HepG2 (cell line): ENCODE results near the gene TOMM20. TPM values are rescaled to one million over a fixed set of nuclear protein-coding genes. Genes with fewer than 3 reads are reported as not detected.

Experiments used
- GZF1 ChIP-seq: sonication (generic); formaldehyde crosslinking; IDR thresholded peaks from 2 replicates; pipeline ENCODE4 v1.5.1; 2020; ENCODE audit warnings: mild to moderate bottlenecking, missing genetic modification reagents
- HMG20A ChIP-seq: IDR thresholded peaks from 2 replicates; pipeline ENCODE4 v1.6.1; 2016; ENCODE audit warnings: borderline replicate concordance
- HOXA3 ChIP-seq: sonication (generic); formaldehyde crosslinking; IDR thresholded peaks from 2 replicates; pipeline ENCODE4 v1.5.0; 2020; ENCODE audit warnings: missing genetic modification reagents
- IRF2 ChIP-seq: IDR thresholded peaks from 2 replicates; pipeline ENCODE4 v1.6.1; 2018; ENCODE audit warnings: missing genetic modification reagents, missing compliant biosample characterization
- LCORL ChIP-seq, 2 experiments: fragments of 450-650 bp in 1 of 2; sonication (generic) in 1 of 2; formaldehyde crosslinking in 1 of 2; IDR thresholded peaks; 2 replicates each; pipeline versions ENCODE4 v1.5.0 to v1.6.1; 2017 to 2020; ENCODE audit warnings: antibody characterized with exemption in 1 of 2, missing genetic modification reagents in 1 of 2
- MED1 ChIP-seq: sonication (generic); formaldehyde crosslinking; IDR thresholded peaks from 2 replicates; pipeline ENCODE4 v1.4.0; 2020; ENCODE audit warnings: missing genetic modification reagents
- NFE2L2 ChIP-seq: fragments of 150-350 bp; IDR thresholded peaks from 2 replicates; pipeline ENCODE4 v1.6.1; 2014; ENCODE audit warnings: low read length
- RAD21 ChIP-seq: fragments of 450-650 bp; formaldehyde crosslinking; IDR thresholded peaks from 2 replicates; pipeline ENCODE4 v1.5.0; 2020; ENCODE audit warnings: mild to moderate bottlenecking
- RBM22 ChIP-seq: fragments of 200-400 bp; formaldehyde crosslinking; optimal IDR thresholded peaks from 2 replicates; pipeline ENCODE3; 2017; ENCODE audit warnings: mild to moderate bottlenecking, low read length, moderate library complexity
- SMAD1 ChIP-seq: sonication (generic); formaldehyde crosslinking; IDR thresholded peaks from 2 replicates; pipeline ENCODE4 v1.4.0; 2020; ENCODE audit warnings: missing genetic modification reagents, low read depth, mild to moderate bottlenecking, borderline replicate concordance
- SOX6 ChIP-seq, 2 experiments: fragments of 450-650 bp in 1 of 2; sonication (generic) in 1 of 2; formaldehyde crosslinking in 1 of 2; IDR thresholded peaks; 2 replicates each; pipeline versions ENCODE4 v1.4.0 to v1.6.1; 2017 to 2020; ENCODE audit warnings: antibody characterized with exemption in 1 of 2, mild to moderate bottlenecking in 1 of 2, missing genetic modification reagents in 1 of 2
- THAP11 ChIP-seq: IDR thresholded peaks from 2 replicates; pipeline ENCODE4 v1.6.1; 2016; ENCODE audit warnings: missing biosample characterization, missing genetic modification reagents
- ZEB1 ChIP-seq: IDR thresholded peaks from 2 replicates; pipeline ENCODE4 v1.6.1; 2012; ENCODE audit warnings: mild to moderate bottlenecking, low read depth, inconsistent platforms; ENCODE audit not compliant: insufficient replicate concordance
- ZFP41 ChIP-seq: sonication (generic); formaldehyde crosslinking; IDR thresholded peaks from 2 replicates; pipeline ENCODE4 v1.4.0; 2020; ENCODE audit warnings: mild to moderate bottlenecking, missing genetic modification reagents, borderline replicate concordance
- ZNF224 ChIP-seq: sonication (generic); formaldehyde crosslinking; IDR thresholded peaks from 2 replicates; pipeline ENCODE4 v1.5.0; 2020; ENCODE audit warnings: mild to moderate bottlenecking, missing genetic modification reagents
- polyA plus RNA-seq, 8 experiments: library from polyadenylated mRNA; depleted of rRNA in 3 of 8; stranded (reverse) in 7 of 8; unstranded in 1 of 8; fragments of >200 nt; fragmentation: Illumina TruSeq in 4 of 8; extraction: Trizol in 4 of 8; gene quantifications; 2 replicates each; pipeline versions ENCODE4 v1.2.1 to v1.2.3, GENCODE V29; 2011 to 2016; ENCODE audit warnings: low read depth in 4 of 8, missing spikeins in 1 of 8, mixed read lengths in 1 of 8; ENCODE audit not compliant: insufficient read depth in 1 of 8
- total RNA-seq, 5 experiments: library from RNA; depleted of rRNA; stranded (reverse); fragments of >200 nt; fragmentation: Illumina TruSeq; extraction: Trizol; gene quantifications; 2 replicates each; pipeline ENCODE4 v1.2.3, GENCODE V29; 2016; ENCODE audit warnings: low read depth in 1 of 5
- TF ChIP-seq, protein P1 (sequence below): sonication (generic); formaldehyde crosslinking; IDR thresholded peaks from 2 replicates; pipeline ENCODE4 v1.9.0; 2021; ENCODE audit warnings: mild to moderate bottlenecking, missing genetic modification reagents
- TF ChIP-seq, protein P2 (sequence below): IDR thresholded peaks from 2 replicates; pipeline ENCODE4 v1.6.1; 2016; ENCODE audit warnings: missing genetic modification reagents, missing compliant biosample characterization
- TF ChIP-seq, protein P3 (sequence below): sonication (generic); formaldehyde crosslinking; IDR thresholded peaks from 2 replicates; pipeline ENCODE4 v1.4.0; 2020; ENCODE audit warnings: missing genetic modification reagents, borderline replicate concordance
- TF ChIP-seq, protein P4 (sequence below): IDR thresholded peaks from 2 replicates; pipeline ENCODE4 v1.6.1; 2016; ENCODE audit warnings: missing biosample characterization, missing genetic modification reagents, low read depth

TOMM20 gene
- total and polyA plus RNA-seq, 2 of the 13 experiments (the other 11 are each of a cell fraction or from before 2014, with no cell fraction given), result 153 to 376 TPM

DNA sequence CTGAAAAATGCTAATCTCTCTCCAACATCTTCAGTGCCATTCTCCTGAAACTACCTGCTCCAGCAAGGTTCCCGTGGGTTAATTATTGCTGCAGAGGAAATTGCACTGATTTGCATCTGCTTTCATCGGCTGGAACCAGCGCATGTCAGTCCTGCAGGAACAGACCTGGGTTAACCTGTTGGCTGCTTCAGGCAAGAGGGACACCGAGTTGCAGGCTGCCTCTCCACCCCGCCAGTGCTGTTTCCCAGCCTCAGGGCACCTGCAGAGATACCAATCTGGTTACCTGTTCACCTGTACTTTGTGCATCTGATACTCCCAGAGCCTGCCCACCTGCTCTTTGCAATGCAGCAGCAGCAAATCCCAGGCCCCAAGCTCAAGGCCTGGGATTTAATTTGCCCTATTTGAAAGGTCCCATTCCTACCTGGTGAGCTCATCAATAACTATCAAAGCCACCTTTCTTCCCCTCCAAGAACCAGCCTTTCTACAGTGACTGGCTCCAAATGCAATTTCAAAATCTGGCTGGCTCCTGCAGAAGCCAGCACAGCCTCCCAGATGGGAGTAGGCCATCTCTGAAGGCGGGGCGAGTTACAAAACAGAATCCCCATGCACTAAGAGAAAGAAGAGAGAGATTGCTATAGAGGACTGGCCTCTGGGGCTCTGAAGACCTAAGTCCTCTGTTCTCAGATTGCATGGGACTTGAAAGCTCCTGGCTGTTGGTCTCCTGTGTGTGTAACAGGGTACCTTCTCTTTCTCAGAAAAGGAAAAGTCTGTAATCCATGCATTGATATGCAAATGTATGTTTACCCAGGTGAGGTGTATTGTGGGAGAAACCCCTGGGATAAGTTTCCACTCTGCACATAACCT lies 67.8 kb downstream of the TOMM20 start (continued):
- TF ChIP-seq, protein P1, sequence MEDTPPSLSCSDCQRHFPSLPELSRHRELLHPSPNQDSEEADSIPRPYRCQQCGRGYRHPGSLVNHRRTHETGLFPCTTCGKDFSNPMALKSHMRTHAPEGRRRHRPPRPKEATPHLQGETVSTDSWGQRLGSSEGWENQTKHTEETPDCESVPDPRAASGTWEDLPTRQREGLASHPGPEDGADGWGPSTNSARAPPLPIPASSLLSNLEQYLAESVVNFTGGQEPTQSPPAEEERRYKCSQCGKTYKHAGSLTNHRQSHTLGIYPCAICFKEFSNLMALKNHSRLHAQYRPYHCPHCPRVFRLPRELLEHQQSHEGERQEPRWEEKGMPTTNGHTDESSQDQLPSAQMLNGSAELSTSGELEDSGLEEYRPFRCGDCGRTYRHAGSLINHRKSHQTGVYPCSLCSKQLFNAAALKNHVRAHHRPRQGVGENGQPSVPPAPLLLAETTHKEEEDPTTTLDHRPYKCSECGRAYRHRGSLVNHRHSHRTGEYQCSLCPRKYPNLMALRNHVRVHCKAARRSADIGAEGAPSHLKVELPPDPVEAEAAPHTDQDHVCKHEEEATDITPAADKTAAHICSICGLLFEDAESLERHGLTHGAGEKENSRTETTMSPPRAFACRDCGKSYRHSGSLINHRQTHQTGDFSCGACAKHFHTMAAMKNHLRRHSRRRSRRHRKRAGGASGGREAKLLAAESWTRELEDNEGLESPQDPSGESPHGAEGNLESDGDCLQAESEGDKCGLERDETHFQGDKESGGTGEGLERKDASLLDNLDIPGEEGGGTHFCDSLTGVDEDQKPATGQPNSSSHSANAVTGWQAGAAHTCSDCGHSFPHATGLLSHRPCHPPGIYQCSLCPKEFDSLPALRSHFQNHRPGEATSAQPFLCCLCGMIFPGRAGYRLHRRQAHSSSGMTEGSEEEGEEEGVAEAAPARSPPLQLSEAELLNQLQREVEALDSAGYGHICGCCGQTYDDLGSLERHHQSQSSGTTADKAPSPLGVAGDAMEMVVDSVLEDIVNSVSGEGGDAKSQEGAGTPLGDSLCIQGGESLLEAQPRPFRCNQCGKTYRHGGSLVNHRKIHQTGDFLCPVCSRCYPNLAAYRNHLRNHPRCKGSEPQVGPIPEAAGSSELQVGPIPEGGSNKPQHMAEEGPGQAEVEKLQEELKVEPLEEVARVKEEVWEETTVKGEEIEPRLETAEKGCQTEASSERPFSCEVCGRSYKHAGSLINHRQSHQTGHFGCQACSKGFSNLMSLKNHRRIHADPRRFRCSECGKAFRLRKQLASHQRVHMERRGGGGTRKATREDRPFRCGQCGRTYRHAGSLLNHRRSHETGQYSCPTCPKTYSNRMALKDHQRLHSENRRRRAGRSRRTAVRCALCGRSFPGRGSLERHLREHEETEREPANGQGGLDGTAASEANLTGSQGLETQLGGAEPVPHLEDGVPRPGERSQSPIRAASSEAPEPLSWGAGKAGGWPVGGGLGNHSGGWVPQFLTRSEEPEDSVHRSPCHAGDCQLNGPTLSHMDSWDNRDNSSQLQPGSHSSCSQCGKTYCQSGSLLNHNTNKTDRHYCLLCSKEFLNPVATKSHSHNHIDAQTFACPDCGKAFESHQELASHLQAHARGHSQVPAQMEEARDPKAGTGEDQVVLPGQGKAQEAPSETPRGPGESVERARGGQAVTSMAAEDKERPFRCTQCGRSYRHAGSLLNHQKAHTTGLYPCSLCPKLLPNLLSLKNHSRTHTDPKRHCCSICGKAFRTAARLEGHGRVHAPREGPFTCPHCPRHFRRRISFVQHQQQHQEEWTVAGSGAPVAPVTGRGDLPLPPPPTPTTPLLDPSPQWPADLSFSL (CRISPR knock-in tag), result no peak
- TF ChIP-seq IRF2 (CRISPR knock-in tag) (no peak), ZNF224 (CRISPR knock-in tag) (0 out of 2 replicates have a peak, but pooled peaks have one; percentile 42), ZFP41 (CRISPR knock-in tag) (no peak), HMG20A (0 out of 2 replicates have a peak, but pooled peaks have one; percentile 12), RBM22 (peak; percentile 82), ZEB1 (peak; percentile 84), RAD21 (CRISPR knock-in tag) (no peak), GZF1 (no peak), NFE2L2 (no peak), SMAD1 (CRISPR knock-in tag) (no peak), HOXA3 (CRISPR knock-in tag) (no peak), MED1 (CRISPR knock-in tag) (peak; percentile 9; the same call in 1 of the 2 replicates), LCORL (IDR thresholded peaks at IDR 0.05) (no peak), LCORL (CRISPR knock-in tag; IDR thresholded peaks at IDR 0.05) (peak; percentile 52), THAP11 (CRISPR knock-in tag) (no peak), SOX6 (IDR thresholded peaks at IDR 0.05) (no peak), SOX6 (CRISPR knock-in tag; IDR thresholded peaks at IDR 0.05) (0 out of 2 replicates have a peak, but pooled peaks have one; percentile 12)
- TF ChIP-seq, protein P2, sequence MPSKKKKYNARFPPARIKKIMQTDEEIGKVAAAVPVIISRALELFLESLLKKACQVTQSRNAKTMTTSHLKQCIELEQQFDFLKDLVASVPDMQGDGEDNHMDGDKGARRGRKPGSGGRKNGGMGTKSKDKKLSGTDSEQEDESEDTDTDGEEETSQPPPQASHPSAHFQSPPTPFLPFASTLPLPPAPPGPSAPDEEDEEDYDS (CRISPR knock-in tag), result 0 out of 2 replicates have a peak, but pooled peaks have one; percentile 42
- TF ChIP-seq, protein P3, sequence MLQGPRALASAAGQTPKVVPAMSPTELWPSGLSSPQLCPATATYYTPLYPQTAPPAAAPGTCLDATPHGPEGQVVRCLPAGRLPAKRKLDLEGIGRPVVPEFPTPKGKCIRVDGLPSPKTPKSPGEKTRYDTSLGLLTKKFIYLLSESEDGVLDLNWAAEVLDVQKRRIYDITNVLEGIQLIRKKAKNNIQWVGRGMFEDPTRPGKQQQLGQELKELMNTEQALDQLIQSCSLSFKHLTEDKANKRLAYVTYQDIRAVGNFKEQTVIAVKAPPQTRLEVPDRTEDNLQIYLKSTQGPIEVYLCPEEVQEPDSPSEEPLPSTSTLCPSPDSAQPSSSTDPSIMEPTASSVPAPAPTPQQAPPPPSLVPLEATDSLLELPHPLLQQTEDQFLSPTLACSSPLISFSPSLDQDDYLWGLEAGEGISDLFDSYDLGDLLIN, result no peak
- TF ChIP-seq, protein P4, sequence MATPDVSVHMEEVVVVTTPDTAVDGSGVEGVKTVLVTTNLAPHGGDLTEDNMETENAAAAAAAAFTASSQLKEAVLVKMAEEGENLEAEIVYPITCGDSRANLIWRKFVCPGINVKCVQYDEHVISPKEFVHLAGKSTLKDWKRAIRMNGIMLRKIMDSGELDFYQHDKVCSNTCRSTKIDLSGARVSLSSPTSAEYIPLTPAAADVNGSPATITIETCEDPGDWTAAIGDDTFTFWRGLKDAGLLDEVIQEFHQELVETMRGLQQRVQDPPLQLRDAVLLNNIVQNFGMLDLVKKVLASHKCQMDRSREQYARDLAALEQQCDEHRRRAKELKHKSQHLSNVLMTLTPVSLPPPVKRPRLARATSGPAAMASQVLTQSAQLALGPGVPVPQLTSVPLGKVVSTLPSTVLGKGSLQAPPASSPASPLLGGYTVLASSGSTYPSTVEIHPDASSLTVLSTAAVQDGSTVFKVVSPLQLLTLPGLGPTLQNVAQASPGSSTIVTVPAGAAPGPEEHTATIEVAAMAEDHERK (CRISPR knock-in tag), result no peak
